ENCODE measurements around the gene PLSCR4. TPM values are rescaled to one million over a fixed set of nuclear protein-coding genes. Genes with fewer than 3 reads are reported as not detected.

PLSCR4 gene
- total RNA-seq, 1 donor from 2014 or later = 10.4 TPM

GRCh38 chr3:146165877-146166276 is 85.0 kb downstream of the PLSCR4 start:
- Mint-ChIP-seq H3K27me3 (ENCODE audit: low read depth) (no peaks in the 10 kb centered on the region), H3K36me3 (peaks cover under 1% of the 10 kb centered on the region), H3K4me3 (no peak overlapping the region), H3K27ac (peak overlapping the region; percentile 44), H3K9me3 (peaks cover 13% of the 10 kb centered on the region), H3K4me1 (peaks cover 51% of the 10 kb centered on the region)
- TF ChIP-seq, protein P1, sequence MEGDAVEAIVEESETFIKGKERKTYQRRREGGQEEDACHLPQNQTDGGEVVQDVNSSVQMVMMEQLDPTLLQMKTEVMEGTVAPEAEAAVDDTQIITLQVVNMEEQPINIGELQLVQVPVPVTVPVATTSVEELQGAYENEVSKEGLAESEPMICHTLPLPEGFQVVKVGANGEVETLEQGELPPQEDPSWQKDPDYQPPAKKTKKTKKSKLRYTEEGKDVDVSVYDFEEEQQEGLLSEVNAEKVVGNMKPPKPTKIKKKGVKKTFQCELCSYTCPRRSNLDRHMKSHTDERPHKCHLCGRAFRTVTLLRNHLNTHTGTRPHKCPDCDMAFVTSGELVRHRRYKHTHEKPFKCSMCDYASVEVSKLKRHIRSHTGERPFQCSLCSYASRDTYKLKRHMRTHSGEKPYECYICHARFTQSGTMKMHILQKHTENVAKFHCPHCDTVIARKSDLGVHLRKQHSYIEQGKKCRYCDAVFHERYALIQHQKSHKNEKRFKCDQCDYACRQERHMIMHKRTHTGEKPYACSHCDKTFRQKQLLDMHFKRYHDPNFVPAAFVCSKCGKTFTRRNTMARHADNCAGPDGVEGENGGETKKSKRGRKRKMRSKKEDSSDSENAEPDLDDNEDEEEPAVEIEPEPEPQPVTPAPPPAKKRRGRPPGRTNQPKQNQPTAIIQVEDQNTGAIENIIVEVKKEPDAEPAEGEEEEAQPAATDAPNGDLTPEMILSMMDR (IDR thresholded peaks at IDR 0.05; ENCODE audit: unreplicated experiment) = no peak
- DNase-seq (ENCODE audit: low spot score in 2 of 2, unreplicated experiment in 2 of 2) = no peak

DNA sequence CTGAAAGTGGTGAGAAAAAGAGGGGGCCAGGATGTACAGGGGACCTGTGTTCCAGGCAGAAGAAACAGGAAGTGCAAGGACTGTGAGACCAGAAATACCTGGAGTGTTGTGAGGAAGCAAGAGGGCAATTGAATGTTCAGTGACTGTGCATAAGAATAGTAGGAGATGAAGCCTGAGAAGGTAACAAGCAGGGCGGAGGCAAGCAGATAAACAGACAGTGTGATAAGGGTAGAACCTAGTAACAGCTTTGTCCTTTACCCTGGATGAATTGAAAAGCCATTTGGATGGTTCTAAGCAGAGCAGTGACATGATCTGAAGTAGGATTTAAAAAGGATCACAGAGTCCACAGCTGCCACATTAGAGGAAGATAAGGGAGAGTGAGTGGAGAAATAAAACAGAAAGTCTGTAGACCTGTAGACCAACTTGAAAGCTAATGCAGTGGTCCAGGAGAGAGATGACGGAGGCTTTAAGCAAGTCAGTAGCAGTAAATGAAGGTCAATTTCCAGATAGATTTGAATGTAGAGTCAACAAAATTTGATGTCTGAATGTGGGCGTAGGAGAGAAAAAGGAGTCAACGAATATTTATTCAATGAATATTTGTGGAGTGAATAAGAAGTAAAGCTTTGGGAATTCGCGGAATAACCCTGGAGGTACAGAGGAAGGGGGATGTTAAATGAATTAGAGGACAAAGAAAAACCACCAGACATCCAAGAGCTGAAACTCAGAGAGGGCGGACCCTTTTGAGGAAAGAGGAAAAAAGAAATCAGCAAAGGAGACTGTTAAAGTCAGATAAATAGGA is 85.7 kb downstream of the PLSCR4 start:
- H3K27me3 Mint-ChIP-seq (ENCODE audit: low read depth) = no peaks in the 10 kb centered on the region
- peaks cover 51% of the 10 kb centered on the region for H3K4me1 Mint-ChIP-seq
- DNase-seq (ENCODE audit: low spot score in 2 of 2, unreplicated experiment in 2 of 2) = no peak
- peak overlapping the region; percentile 44 for H3K27ac Mint-ChIP-seq
- H3K36me3 Mint-ChIP-seq = no peaks in the 10 kb centered on the region
- TF ChIP-seq, protein P1 (IDR thresholded peaks at IDR 0.05; ENCODE audit: unreplicated experiment) = no peak
- H3K9me3 Mint-ChIP-seq = peaks cover 5% of the 10 kb centered on the region
- no peak overlapping the region for H3K4me3 Mint-ChIP-seq

DNA sequence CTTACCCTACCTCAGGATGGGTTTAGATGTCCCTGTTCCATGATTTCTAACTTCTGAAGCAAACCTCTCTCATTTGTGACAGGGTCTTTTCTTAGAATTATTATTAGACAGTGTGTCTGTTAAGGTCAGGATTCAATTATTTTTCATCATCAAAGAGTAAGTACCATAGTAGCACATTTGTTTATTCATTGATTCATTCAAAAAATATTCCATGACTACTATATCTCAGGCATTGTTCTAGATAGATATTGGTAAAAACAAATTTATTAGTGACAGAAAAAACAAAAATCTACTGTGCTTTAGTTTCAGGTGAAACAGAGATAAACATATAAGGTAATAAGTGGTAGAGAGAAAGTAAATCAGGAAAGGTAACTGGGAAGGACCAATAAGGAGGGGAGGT is 86.4 kb downstream of the PLSCR4 start:
- Mint-ChIP-seq H3K4me1 (peaks cover 55% of the 10 kb centered on the region), H3K36me3 (no peaks in the 10 kb centered on the region), H3K4me3 (no peak overlapping the region), H3K27ac (no peak overlapping the region), H3K9me3 (no peaks in the 10 kb centered on the region), H3K27me3 (ENCODE audit: low read depth) (no peaks in the 10 kb centered on the region)
- no peak for DNase-seq (ENCODE audit: low spot score in 2 of 2, unreplicated experiment in 2 of 2)
- TF ChIP-seq, protein P1 (IDR thresholded peaks at IDR 0.05; ENCODE audit: unreplicated experiment) = no peak

DNA sequence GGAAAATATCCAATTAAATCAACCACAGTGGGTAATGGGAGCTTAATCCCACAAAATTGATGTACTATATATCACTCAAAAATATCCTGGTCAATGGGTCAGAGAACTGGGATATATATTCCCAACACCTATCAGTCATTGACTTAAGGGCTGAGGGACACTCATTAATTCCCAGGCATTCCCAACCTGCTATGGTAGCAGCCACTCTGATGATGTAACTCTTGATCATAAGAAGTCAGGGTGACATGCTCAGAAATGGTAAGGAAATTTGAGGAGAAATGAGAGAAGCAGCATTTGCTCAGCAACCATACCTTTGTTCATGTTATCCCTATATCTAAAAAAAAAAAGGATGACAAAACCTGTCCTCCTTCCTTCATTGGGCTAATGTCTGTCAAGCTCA is 86.8 kb downstream of the PLSCR4 start:
- Mint-ChIP-seq H3K4me3 (no peak overlapping the region), H3K36me3 (no peaks in the 10 kb centered on the region), H3K4me1 (peaks cover 57% of the 10 kb centered on the region), H3K27me3 (ENCODE audit: low read depth) (no peaks in the 10 kb centered on the region), H3K27ac (no peak overlapping the region), H3K9me3 (no peaks in the 10 kb centered on the region)
- TF ChIP-seq, protein P1 (IDR thresholded peaks at IDR 0.05; ENCODE audit: unreplicated experiment) = no peak
- no peak for DNase-seq (ENCODE audit: low spot score in 2 of 2, unreplicated experiment in 2 of 2)

GRCh38 chr3:146163584-146163983 is 87.3 kb downstream of the PLSCR4 start:
- TF ChIP-seq, protein P1 (IDR thresholded peaks at IDR 0.05; ENCODE audit: unreplicated experiment) = no peak
- H3K27me3 Mint-ChIP-seq (ENCODE audit: low read depth) = no peaks in the 10 kb centered on the region
- H3K36me3 Mint-ChIP-seq = no peaks in the 10 kb centered on the region
- no peak for DNase-seq (ENCODE audit: low spot score in 2 of 2, unreplicated experiment in 2 of 2)
- peak overlapping the region; percentile 1 for H3K4me3 Mint-ChIP-seq
- peak overlapping the region; percentile 45 for H3K27ac Mint-ChIP-seq
- peaks cover 62% of the 10 kb centered on the region for H3K4me1 Mint-ChIP-seq
- no peaks in the 10 kb centered on the region for H3K9me3 Mint-ChIP-seq
